Activated T-cell treated with anti-CD3 and anti-CD28 coated beads, Interleukin-2, amount 50 U/mL, for 72 hours (primary cell): ENCODE results near the gene SRRT. TPM values are rescaled to one million over a fixed set of nuclear protein-coding genes. Genes with fewer than 3 reads are reported as not detected.
A peak's percentile ranks its signal among the peaks of the same experiment; 100 is the strongest.

Experiments used
- ATAC-seq, 2 donors: fragments of 150-1000 bp; cut with Tn5 transposase; replicated peaks in 1 of 2; 2 replicates each; pipeline ENCODE4 v1.10.0; 2021; ENCODE audit warnings: moderate library complexity in 2 of 2, mild to moderate bottlenecking in 1 of 2
- DNase-seq, 2 donors: peaks; one replicate each; pipeline ENCODE4 v3.0.0; 2021 to 2022; ENCODE audit warnings: mixed read lengths in 1 of 2
- H3K27ac Mint-ChIP-seq: one replicate; pipeline ENCODE4 v1.8.0; 2022; ENCODE audit warnings: mild to moderate bottlenecking, moderate library complexity, mixed read lengths
- H3K27me3 Mint-ChIP-seq: one replicate; pipeline ENCODE4 v1.8.0; 2022; ENCODE audit warnings: low read depth, mixed read lengths
- H3K36me3 Mint-ChIP-seq, 2 donors: one replicate each; pipeline ENCODE4 v1.8.0; 2022; ENCODE audit warnings: mixed read lengths in 2 of 2, mild to moderate bottlenecking in 1 of 2; ENCODE audit not compliant: insufficient read depth in 2 of 2
- H3K4me1 Mint-ChIP-seq: one replicate; pipeline ENCODE4 v1.8.0; 2022; ENCODE audit warnings: low read depth, mixed read lengths
- H3K4me3 Mint-ChIP-seq, 2 donors: one replicate each; pipeline ENCODE4 v1.8.0; 2022; ENCODE audit warnings: mild to moderate bottlenecking in 2 of 2, mixed read lengths in 2 of 2, moderate library complexity in 2 of 2
- H3K9me3 Mint-ChIP-seq, 2 donors: one replicate each; pipeline ENCODE4 v1.8.0; 2022; ENCODE audit warnings: mixed read lengths in 2 of 2
- total RNA-seq, 2 donors: library from RNA; stranded (reverse); gene quantifications; one replicate each; pipeline ENCODE4 v1.2.3, GENCODE V29; 2022

SRRT gene
- total RNA-seq, 2 donors from 2014 or later: 140 to 145 TPM

DNA sequence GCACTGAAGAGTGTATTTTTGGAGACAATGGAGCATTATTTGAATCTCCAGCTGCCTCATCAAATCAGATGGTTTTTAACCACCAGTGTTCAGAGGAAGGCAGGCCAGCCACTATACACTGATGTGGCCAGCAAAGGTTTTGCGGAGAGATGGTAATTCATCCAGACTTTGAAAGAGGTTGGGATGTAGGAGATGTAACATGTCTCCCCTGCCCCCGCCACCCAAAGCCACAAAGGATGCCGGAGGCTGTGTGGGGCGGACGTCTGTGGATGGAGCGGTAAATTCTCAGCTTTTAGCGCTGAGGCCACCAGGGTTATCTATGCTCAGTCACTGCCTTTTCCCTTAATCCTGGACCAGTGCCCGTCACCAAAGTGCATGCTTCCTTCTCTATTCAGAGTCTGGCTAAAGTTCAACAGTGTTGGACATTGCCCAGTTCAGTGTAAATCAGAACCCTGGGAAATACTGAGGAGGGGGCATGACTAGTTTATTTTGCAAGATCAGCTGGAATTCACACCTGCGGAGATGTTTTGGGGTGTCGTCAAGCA lies 11.4 kb upstream of the SRRT start:
- Mint-ChIP-seq H3K9me3 (no peaks in the 10 kb centered on the region), H3K27me3 (no peaks in the 10 kb centered on the region), H3K27ac (no peak overlapping the region), H3K36me3 (peaks cover 0 to 10% of the 10 kb centered on the region in 2 donors), H3K4me3 (no peak overlapping the region), H3K4me1 (peaks cover 20% of the 10 kb centered on the region)
- ATAC-seq (no peak), DNase-seq (no peak)

DNA sequence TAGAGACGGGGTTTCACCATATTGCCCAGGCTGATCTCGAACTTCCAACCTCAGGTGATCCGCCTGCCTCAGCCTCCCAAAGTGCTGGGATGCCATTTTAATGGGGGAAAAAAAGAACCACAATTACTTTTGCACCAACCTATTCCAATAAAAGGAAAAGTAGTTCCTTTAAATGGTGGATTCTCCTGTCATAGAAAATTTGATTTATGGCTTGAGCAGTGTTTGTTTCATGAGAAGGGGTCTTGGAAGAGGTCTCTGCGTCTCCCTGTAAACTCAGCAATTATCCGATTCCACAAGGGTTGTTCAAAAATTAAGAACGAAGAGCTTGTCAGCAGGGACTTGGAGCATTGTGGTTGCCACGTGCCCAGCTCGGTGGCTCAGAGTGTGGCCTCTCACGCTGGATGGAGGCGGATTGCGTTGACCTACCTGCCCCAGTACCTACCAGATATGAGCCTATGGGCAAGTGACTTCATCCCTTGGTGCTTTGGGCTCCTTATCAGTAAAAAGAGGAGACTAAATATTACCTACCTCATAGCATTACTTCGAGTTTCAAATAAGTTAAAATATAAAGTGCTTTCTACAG lies 10.5 kb upstream of the SRRT start:
- peak overlapping the region; percentile 64 for H3K27ac Mint-ChIP-seq
- DNase-seq (no peak), ATAC-seq (no peak)
- no peak overlapping the region for H3K4me3 Mint-ChIP-seq
- no peaks in the 10 kb centered on the region for H3K9me3 Mint-ChIP-seq
- no peaks in the 10 kb centered on the region for H3K27me3 Mint-ChIP-seq
- peaks cover 20% of the 10 kb centered on the region for H3K4me1 Mint-ChIP-seq
- peaks cover 0 to 10% of the 10 kb centered on the region in 2 donors for H3K36me3 Mint-ChIP-seq

DNA sequence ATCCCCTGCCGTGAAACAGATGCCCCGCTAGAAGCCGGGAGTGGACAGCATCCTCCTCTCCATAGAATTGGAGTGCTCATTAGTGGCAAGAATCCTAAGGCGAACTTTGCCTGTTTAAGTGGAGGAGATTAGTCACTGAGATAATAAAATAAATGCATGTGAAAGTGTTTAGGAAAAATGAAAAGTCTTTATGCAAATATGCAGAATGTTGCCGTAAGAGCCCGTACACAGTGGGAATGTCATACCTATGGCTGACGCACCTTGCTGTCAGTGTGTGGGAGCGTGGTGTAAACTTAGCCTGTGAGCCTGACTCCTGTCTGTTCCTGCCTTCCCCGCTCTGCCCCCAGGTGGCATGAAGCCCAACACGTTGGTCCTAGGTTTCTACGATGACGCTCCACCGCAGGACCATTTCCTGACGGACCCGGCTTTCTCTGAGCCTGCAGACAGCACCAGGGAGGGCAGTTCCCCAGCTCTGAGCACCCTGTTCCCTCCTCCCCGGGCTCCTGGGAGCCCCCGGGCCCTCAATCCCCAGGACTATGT lies 9.5 kb upstream of the SRRT start:
- Mint-ChIP-seq H3K27me3 (no peaks in the 10 kb centered on the region), H3K4me3 (peak overlapping the region; percentile 85 to 86), H3K36me3 (peaks cover 0 to 10% of the 10 kb centered on the region in 2 donors), H3K4me1 (peaks cover 20% of the 10 kb centered on the region), H3K9me3 (no peaks in the 10 kb centered on the region), H3K27ac (no peak overlapping the region)
- DNase-seq (no peak), ATAC-seq (no peak)

DNA sequence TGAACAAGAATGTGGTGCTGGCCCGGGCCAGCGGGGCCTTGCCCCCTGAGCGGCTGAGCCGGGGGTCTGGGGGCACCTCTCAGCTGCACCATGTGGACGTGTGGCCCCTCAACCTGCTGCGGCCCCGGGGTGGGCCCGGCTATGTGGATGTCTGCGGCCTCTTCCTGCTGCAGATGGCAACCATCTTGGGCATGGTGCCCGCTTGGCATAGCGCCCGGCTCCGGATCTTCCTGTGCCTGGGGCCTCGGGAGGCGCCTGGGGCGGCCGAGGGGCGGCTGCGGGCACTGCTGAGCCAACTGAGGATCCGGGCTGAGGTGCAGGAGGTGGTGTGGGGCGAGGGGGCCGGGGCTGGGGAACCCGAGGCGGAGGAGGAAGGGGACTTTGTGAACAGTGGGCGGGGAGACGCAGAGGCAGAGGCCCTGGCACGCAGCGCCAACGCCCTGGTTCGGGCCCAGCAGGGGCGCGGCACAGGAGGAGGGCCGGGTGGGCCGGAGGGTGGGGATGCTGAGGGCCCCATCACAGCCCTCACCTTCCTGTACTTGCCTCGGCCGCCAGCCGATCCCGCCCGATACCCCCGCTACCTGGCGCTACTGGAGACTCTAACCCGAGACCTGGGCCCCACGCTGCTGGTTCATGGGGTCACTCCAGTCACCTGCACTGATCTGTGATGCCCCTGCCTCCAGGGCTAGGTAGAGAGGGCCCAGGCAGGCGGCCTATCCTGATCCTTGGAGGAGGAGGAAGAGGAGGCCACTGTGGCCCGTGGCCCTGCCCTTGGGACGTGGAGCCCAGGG lies 8.8 kb upstream of the SRRT start:
- H3K4me1 Mint-ChIP-seq: peaks cover 20% of the 10 kb centered on the region
- no peaks in the 10 kb centered on the region for H3K9me3 Mint-ChIP-seq
- H3K27me3 Mint-ChIP-seq: no peaks in the 10 kb centered on the region
- ATAC-seq (peak; percentile 59 to 69), DNase-seq (peak; percentile 45 to 48)
- H3K27ac Mint-ChIP-seq: no peak overlapping the region
- H3K36me3 Mint-ChIP-seq: peaks cover 0 to 6% of the 10 kb centered on the region in 2 donors
- peak overlapping the region; percentile 85 to 86 for H3K4me3 Mint-ChIP-seq

DNA sequence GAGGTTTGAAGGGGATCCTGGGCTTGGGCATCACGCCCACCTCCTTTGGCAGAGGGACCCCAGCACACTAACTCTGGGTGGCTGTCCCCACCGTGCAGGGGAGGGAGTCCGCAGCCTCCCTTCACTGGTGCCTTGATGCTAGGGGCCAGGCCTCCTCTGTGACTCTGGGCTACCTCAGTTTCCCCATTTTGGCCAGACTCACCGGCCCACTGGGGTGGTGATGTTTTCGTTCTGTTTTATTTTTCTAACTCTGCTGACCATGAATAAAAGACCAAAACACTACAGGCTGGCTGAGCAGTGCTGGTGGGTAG lies 8.2 kb upstream of the SRRT start:
- Mint-ChIP-seq H3K27ac (peak overlapping the region; percentile 80), H3K4me1 (peaks cover 20% of the 10 kb centered on the region), H3K9me3 (no peaks in the 10 kb centered on the region), H3K4me3 (peak overlapping the region; percentile 85 to 86), H3K36me3 (peaks cover 2 to 10% of the 10 kb centered on the region in 2 donors), H3K27me3 (no peaks in the 10 kb centered on the region)
- no peak for ATAC-seq
- DNase-seq: no peak

DNA sequence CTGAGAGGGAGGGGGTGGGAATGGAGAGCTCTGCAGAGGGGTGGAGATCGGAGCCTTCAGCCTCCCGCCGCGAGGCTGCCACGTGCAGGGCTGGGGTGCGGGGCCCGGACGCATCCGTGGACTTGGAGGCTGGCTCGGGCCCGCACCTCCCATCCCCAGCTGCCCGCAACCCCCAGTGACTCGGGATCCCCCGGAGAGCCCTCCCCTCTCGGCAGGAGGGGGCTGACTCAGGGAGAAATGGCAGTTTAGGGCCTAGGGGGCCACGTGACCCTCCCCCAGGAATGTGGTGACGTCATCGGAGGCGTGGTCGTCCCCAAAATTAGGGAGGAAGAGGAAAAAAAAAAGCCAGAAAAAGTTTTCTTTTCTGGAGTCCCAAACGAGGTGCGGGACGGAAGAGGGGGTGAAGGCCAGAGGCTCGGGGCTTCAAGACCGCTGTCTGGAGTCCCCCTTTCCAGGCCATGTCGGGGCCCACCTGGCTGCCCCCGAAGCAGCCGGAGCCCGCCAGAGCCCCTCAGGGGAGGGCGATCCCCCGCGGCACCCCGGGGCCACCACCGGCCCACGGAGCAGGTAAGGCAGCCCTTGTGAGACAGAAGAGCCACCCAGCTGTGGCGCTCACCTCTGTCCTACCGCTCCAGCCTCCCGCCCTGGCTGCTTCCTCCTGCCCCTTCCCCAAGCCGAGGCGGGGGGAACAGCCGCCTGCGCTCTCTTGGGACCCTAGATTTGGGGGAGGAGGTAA lies 7.7 kb upstream of the SRRT start, which contains the start of gene TRIP6:
TSS of gene TRIP6 (plus strand) at position 348 of the 736 bp plus-strand sequence. CDS start at position 459, 111 bp downstream.
- DNase-seq (peak; percentile 59 to 64), ATAC-seq (peak; percentile 62 to 66)
- Mint-ChIP-seq H3K27ac (peak within 1 kb of the TSS; percentile 80), H3K36me3 (peaks cover 3 to 12% of the 10 kb centered on the region in 2 donors), H3K4me3 (peak within 1 kb of the TSS; percentile 85 to 86), H3K9me3 (no peaks in the 10 kb centered on the region), H3K4me1 (peaks cover 20% of the 10 kb centered on the region), H3K27me3 (no peaks in the 10 kb centered on the region)

DNA sequence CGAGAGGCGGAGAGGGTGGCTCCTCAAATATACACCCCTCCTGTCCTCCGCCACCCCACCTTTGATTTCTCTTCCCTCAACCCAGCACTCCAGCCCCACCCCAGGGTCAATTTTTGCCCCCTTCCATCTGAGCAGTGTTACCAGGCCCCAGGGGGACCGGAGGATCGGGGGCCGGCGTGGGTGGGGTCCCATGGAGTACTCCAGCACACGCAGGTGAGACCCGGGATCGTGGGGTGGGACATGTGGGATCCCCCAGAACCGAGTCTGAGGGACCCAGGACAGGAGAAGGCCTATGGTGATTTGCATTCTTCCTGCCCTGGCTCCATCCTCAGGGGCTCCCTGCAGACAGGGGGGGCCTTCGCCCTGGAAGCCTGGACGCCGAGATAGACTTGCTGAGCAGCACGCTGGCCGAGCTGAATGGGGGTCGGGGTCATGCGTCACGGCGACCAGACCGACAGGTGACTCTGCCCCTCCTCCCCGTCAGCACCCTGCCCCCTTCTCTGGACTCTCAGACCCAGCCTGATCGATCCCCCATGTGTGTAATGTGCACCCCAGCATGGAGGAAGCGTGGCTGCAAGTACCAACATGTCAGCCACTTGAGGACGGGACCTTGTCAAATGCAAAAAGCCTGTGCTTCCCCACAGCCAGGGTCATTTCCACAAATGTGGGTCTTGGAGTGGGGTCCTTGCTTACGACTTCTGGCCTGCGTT lies 7.0 kb upstream of the SRRT start:
- Mint-ChIP-seq H3K27ac (peak overlapping the region; percentile 8), H3K36me3 (peaks cover 3 to 13% of the 10 kb centered on the region in 2 donors), H3K4me1 (peaks cover 20% of the 10 kb centered on the region), H3K27me3 (no peaks in the 10 kb centered on the region), H3K4me3 (peak overlapping the region; percentile 85 to 86), H3K9me3 (no peaks in the 10 kb centered on the region)
- no peak for ATAC-seq
- no peak for DNase-seq

DNA sequence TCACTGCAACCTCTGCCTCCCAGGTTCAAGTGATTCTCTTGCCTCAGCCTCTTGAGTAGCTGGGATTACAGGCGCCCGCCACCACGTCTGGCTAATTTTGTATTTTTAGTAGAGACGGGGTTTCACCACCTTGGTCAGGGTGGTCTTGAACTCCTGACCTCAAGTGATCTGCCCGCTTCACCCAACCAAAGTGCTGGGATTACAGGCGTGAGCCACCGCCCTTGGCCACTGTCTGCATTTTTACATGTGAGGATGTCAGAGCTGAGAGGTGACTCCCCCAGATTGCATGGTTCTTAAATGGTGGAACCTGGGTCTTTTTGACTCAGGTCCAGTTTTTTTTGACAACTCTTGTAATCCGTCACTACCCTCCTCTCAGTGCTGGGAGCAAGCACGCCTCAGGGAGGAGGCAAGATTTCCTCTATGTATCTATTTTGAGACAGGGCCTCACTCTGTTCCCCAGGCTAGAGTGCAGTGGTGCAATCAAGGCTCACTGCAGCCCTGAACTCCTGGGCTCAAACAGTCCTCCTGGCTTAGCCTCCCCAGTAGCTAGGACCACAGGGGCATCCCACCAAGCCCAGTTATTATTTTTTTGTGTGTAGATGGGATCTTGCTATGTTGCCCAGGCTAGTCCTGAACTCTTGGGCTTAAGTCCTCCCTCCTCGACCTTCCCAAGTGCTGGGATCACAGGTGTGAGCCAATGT lies 1.2 kb upstream of the SRRT start:
- Mint-ChIP-seq H3K36me3 (peaks cover 11 to 41% of the 10 kb centered on the region in 2 donors), H3K27me3 (no peaks in the 10 kb centered on the region), H3K27ac (peak overlapping the region; percentile 75), H3K4me1 (peaks cover 40% of the 10 kb centered on the region), H3K4me3 (peak overlapping the region; percentile 86 to 98), H3K9me3 (no peaks in the 10 kb centered on the region)
- DNase-seq: no peak
- ATAC-seq: no peak

DNA sequence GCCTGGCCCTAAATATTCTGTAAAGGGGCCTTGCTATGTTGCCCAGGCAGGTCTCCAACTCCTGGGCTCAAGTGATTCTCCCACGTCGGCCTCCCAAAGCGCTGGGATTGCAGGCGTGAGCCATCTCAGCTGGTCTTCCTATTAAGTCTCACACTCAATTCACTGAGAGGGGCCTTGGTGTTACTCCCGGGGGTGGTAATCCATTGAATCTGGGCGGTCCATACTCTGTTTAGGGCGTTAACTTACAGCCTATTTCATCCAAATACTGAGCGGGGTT lies 665 bp upstream of the SRRT start:
- Mint-ChIP-seq H3K36me3 (peaks cover 11 to 44% of the 10 kb centered on the region in 2 donors), H3K27me3 (no peaks in the 10 kb centered on the region), H3K4me1 (peaks cover 45% of the 10 kb centered on the region), H3K27ac (peak overlapping the region; percentile 75), H3K9me3 (no peaks in the 10 kb centered on the region), H3K4me3 (peak overlapping the region; percentile 86 to 98)
- ATAC-seq: no peak
- no peak for DNase-seq

DNA sequence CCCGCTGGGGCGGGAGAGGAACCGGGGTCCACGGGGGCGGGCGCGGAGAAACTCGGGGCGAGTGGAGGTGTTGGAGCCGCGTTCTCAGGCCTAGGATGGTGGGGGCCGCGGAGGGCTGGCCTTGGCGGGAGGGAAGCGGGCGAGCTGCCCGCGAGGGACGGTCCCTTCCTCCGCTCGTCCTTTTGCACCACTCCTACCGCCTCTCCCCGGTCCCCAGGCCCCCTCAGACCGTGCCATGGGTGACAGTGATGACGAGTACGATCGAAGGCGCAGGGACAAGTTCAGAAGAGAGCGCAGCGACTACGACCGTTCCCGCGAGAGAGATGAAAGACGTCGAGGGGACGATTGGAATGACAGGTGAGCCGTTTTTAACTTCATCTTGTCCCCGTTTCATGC lies 451 bp downstream of the SRRT start:
- peaks cover 51% of the 10 kb centered on the region for H3K4me1 Mint-ChIP-seq
- ATAC-seq: peak; percentile 55

DNA sequence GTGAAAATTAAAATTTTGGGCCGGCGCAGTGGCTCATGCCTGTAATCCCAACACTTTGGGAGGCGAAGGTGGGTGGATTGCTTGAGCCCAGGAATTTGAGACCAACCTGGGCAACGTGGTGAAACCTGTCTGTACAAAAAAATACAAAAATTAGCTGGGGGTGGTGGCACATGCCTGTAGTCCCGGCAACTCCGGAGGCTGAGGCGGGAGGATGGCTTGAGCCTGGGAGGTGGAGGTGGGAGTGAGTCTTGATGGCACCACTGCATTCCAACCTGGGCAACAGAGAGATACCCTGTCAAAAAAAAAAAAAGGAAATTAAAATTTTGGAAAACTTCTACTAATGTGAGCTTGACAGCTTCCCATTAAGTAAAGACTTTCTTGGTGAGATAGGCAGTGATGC lies 3.1 kb downstream of the SRRT start:
- Mint-ChIP-seq H3K27ac (peak overlapping the region; percentile 95), H3K4me3 (peak overlapping the region; percentile 21 to 48), H3K36me3 (peaks cover 15 to 51% of the 10 kb centered on the region in 2 donors), H3K4me1 (peaks cover 53% of the 10 kb centered on the region), H3K27me3 (no peaks in the 10 kb centered on the region), H3K9me3 (no peaks in the 10 kb centered on the region)
- ATAC-seq (no peak), DNase-seq (no peak)

More for the DNA sequence above, 451 bp downstream of the SRRT start:
- peak overlapping the region; percentile 86 to 98 for H3K4me3 Mint-ChIP-seq
- peak overlapping the region; percentile 90 for H3K27ac Mint-ChIP-seq
- no peaks in the 10 kb centered on the region for H3K27me3 Mint-ChIP-seq
- no peaks in the 10 kb centered on the region for H3K9me3 Mint-ChIP-seq
- DNase-seq: peak; percentile 56 to 62
- peaks cover 15 to 53% of the 10 kb centered on the region in 2 donors for H3K36me3 Mint-ChIP-seq

DNA sequence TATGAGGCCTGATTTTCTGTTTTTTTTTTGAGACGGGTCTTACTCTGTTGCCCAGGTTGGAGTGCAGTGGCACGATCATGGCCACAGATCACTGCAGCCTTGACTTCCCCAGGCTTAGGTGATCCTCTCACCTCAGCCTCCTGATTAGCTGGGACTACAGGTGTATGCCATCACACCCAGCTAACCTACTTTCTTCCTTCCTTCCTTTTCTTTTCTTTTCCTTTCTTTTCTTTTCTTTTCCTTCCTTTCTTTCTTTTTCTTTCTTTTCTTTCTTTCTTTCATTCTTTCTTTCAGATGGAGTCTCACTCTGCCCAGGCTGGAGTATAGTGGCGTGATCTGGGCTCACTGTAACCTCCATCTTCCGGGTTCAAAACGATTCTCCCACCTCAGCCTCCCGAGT lies 3.8 kb downstream of the SRRT start:
- H3K4me1 Mint-ChIP-seq: peaks cover 58% of the 10 kb centered on the region
- H3K27me3 Mint-ChIP-seq: no peaks in the 10 kb centered on the region
- peak overlapping the region; percentile 95 for H3K27ac Mint-ChIP-seq
- H3K9me3 Mint-ChIP-seq: no peaks in the 10 kb centered on the region
- H3K4me3 Mint-ChIP-seq: peak overlapping the region; percentile 2 to 69
- peaks cover 17 to 55% of the 10 kb centered on the region in 2 donors for H3K36me3 Mint-ChIP-seq
- no peak for DNase-seq
- no peak for ATAC-seq
